CD4-positive, alpha-beta T cell treated with Interleukin-15 for 4 hours (primary cell): ENCODE data around the gene PIMREG.

Experiments used
- DNase-seq: peaks from one replicate; pipeline ENCODE4 v3.0.0-alpha.2; 2020; ENCODE audit warnings: low spot score

Gene PIMREG, protein sequence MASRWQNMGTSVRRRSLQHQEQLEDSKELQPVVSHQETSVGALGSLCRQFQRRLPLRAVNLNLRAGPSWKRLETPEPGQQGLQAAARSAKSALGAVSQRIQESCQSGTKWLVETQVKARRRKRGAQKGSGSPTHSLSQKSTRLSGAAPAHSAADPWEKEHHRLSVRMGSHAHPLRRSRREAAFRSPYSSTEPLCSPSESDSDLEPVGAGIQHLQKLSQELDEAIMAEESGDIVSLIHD

DNA sequence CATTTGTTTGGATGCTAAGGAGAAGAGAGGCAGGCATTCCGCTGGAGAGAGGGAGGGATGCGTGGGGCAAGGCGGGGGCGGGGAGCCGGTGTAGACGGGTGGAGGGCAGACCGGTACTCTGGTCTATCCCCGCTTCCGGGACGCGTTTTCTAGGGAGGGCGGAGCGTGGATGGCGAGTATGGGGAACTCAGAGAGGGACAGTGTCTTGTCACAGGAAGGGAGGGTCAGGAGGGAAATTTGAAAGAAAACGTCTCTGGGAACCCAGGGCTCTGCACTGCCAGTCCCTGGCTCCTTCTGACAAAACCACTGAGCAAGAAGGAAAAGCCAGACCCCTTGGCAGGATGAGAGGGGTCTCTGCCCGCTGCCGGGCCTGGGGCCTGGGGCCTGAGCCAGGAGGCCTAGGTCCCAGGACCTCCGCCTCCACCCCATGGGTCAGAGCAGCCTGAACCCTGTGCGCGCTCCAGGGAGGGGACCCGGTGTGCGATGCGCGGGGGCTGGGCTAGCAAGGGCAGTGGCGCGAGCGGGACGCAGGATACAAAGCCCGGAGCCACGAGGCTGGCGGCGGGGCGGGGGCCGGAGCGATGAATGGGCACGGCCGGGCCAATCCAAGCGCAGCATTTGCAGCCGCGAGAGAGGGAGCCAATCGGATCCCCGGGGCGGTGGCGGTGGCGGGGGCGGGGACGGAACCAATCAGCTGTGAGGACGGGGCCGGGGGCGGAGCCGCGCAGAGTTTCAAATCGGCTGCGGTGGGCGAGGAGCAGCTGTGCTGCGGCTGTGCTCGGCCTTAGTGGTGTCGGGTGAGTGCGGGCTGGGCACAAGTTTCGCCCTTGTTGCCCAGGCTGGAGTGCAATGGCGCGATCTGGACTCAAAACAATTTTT is at the start of gene PIMREG:
Gene PIMREG (plus strand): TSS at position 764 of the 879 bp plus-strand sequence. CDS start 656 bp downstream, outside the sequence.
- DNase-seq, result peak; percentile 86

- DNase-seq, result no peak
Measured at GRCh38 chr17:6398955-6399354, 45.3 kb upstream of the PIMREG start.

- DNase-seq, result no peak
Measured at GRCh38 chr17:6402258-6402657, 42.0 kb upstream of the PIMREG start.

GRCh38 chr17:6408276-6408675 is 36.0 kb upstream of the PIMREG start:
- no peak for DNase-seq

- no peak for DNase-seq
Measured at GRCh38 chr17:6408735-6409134, 35.5 kb upstream of the PIMREG start.

GRCh38 chr17:6413065-6413464 is 31.2 kb upstream of the PIMREG start:
- no peak for DNase-seq

- no peak for DNase-seq
Measured at GRCh38 chr17:6415616-6416015, 28.6 kb upstream of the PIMREG start.

DNA sequence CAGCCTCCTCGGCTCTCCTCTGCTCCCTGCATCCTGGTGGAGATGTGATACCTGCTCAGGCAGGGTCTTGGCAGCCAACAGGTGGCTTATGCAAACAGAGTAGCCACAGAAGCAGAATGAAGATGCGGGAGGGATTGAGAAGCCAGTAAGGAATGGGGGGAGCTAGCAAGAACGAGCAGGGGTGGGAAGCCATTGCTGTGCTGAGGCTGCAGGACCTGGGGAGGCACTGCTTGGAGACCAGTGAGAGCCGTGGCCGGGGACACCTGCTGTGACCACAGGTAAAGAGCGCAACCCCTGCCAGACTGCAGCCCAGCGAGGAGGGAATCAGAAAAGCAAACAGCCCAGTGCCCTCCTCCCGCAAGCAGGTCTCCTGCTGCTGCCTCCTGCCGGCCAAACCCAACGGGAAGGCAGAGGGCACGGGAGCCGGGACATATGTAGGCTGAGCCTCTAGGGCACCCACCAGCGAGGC is 24.0 kb upstream of the PIMREG start:
- no peak for DNase-seq

GRCh38 chr17:6421700-6422604 is 22.3 kb upstream of the PIMREG start:
- DNase-seq, result peak; percentile 72

DNA sequence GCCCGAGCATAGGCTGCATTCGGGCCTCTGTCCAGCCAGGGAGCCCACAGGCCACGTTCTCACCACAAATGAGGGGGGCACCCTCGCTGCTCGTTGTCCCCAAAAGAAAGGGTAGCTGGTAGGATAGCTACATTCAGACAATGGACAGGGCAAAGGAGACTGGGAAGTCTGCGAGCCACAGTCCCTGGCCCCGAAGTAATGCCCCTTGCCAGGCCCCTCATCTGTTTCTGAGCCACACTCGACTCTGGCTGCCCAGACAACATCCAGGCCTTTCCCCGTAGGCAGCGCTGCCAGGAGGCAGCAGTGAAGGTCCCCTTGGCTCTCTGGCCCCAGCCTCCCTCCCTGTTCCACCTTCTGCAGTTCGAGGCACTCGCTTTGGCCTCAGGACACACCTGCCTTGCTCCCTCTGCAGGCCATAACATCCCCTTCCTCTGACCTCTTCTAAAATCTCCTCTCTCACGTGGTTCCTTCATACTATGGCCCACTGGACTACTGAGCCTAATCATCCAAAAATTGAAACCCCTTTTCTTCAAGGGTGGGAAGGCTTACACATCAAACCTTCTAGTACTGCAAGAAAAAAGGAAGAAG is 21.5 kb upstream of the PIMREG start:
- DNase-seq, result no peak

DNA sequence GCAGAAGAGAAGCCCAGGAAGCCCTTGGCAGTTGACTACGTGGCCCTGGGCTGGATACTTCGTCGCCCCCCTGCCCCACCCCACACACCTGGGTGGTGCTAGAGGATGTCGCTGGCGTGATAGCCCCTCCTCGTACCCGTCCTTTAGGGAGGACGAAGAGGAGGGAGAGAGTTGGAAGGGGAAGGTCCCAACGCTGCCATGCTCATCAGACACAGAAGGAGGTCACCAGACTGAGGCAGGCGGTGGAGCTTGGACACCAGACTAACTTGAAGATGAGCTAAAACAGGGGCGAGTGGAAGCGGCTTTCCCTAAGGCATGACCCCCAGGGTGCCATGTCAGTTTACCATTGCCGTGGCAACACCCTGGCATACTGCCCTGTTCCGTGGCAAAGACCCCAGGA is 20.3 kb upstream of the PIMREG start:
- DNase-seq, result no peak

DNA sequence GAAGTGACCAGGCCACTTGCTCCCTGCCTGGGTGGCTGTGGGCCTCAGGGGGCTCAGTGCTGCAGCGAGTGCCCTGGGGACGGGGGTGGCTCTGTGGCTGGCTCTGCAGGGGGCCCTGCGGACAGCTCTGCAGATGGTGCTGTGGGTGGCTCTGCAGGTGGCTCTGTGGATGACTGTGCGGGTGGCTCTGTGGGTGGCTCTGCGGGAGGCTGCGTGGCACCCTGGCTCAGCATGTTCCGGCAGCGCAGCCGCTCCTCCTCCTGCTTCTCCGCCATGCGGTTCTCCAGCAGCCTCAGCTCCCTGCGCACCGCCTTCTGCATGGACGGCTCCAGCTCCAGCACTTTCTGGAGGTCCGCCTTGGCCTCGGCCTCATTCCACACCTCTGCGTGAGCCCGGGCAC is 18.8 kb upstream of the PIMREG start:
- no peak for DNase-seq

- no peak for DNase-seq
Measured at GRCh38 chr17:6426356-6427101, 17.7 kb upstream of the PIMREG start.

- peak; percentile 33 for DNase-seq
Measured at GRCh38 chr17:6427279-6427781, 16.9 kb upstream of the PIMREG start.

DNA sequence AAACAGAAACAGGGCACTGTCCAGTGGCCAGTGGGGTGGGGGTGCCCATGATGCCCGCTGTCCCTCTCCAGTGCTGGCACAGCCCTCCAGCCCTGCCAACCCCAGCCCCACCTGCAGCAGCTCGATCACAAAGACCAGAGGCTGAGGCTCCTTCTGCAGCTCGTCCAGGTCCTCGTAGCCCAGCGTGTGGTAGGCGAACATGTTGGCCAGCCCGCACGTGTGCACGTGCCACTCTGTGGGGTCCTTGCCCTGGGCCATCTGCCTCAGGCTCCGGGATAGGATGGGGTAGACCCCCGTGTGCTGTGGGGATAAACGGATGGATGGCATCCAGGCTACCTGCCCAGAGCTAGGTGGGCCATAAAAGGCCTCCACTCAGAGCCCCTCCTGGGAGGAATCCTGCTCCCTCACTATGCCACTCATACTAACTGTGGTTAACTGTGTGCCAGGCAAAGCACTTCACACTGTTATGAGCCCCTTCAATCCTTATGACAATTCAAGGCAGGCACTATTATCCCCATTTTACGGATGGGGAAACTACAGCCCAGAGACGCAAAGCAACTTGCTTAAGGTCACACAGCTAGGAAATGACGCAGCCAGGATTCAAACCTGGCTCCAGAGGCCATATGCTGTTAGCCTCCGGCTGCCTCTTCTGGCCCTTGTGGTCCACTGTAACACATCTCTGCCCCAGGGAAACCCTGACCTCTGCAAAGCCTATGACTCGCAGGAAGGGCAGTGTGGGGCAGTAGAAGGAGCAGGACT is 15.9 kb upstream of the PIMREG start:
- DNase-seq, result no peak

DNA sequence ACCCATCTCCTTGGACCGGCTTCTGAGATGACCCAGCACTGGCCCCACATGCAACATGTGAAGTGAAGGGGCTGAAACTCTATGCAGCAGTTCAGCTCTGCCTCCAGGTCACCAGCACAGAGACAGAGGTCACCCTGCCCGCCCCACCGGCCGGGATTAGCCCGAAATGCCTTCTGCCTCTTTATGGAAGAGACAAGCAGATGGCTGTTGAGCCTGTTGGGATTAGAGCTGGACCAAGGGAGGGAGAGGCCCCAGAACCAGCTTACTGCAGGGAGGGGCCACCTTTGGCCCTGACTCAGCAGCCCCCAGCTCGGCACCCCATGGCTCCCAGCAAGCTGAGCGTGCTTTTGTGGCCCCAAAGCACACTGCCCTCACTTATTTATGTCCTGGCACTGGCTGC is 15.0 kb upstream of the PIMREG start:
- DNase-seq, result no peak

GRCh38 chr17:6430769-6431168 is 13.5 kb upstream of the PIMREG start:
- DNase-seq, result no peak

DNA sequence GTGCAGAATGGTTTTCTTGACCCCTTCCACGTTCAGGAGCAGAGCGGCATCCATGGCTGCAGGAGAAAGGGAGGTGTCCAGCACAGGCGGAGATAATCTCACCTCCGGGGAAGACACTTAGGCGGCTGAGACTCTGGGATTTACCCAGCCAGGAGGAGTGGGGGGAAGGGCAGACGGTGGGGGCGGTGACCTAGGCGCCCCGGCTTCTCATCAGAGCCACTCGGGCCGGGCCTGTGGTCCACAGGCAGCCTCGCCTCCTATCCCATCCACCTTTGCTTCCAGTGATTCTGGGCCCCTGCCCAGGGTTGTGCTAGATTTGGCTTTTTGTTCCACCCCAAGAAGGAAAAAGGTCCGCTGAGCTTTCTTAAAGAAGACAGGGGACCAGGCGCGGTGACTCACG is 9.2 kb upstream of the PIMREG start, which contains the start of gene AIPL1:
Gene AIPL1 (minus strand): TSS at position 71 of the 400 bp plus-strand sequence. CDS start 17 bp downstream, at position 54.
- no peak for DNase-seq

- DNase-seq, result peak; percentile 64
Measured at GRCh38 chr17:6435968-6436367, 8.3 kb upstream of the PIMREG start.

DNA sequence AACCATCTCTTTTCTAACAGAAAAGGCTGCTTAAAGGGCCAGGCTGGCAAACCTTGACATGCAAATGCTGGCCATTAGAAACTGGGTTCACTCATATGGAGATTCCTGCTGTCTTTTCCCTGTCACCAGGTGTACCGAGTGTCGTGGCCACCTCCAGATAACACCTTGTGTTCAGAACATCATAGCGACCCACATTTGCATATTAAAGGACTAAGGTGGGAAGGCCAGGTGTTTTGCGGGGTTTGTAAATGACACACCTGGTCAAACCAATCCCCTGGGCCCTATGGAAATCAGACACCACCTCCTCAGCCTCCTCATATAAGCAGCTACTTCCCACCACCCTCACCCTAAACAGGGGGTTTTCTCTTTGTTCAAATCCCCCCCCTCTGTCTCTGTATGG is 6.8 kb upstream of the PIMREG start:
- DNase-seq, result no peak
